Spleen (tissue), 11 donors: ENCODE data around the gene SNCB. TPM values are rescaled to one million over a fixed set of nuclear protein-coding genes. Genes with fewer than 3 reads are reported as not detected.
"Not testable (repeated sequence)": the region's sequence is repeated elsewhere in the genome, so short reads cannot be mapped to it uniquely, and the experiment has no call there.

Experiments used
- DNase-seq: peaks from one replicate; pipeline ENCODE4 v3.0.0-alpha.2; 2020
- H3K27ac ChIP-seq, 8 donors: fragments of 200-600 bp; sonication (generic) in 7 of 8; 1 replicate in 4 of 8; 2 replicates in 4 of 8; pipeline versions ENCODE4 v1.5.0 to v1.8.0; 2016 to 2021; ENCODE audit warnings: inconsistent platforms in 4 of 8, mild to moderate bottlenecking in 4 of 8, moderate library complexity in 1 of 8
- H3K27me3 ChIP-seq, 7 donors: fragments of 200-600 bp; sonication (generic) in 6 of 7; replicated peaks in 1 of 7; 1 replicate in 4 of 7; 2 replicates in 3 of 7; pipeline versions ENCODE4 v1.5.0 to v1.8.0; 2016 to 2021; ENCODE audit warnings: inconsistent platforms in 3 of 7, mild to moderate bottlenecking in 1 of 7
- H3K36me3 ChIP-seq, 6 donors: fragments of 200-600 bp; sonication (generic) in 5 of 6; 1 replicate in 4 of 6; 2 replicates in 2 of 6; pipeline versions ENCODE4 v1.5.0 to v1.8.0; 2016 to 2021; ENCODE audit warnings: inconsistent platforms in 2 of 6
- H3K4me1 ChIP-seq, 6 donors: fragments of 200-600 bp; sonication (generic) in 5 of 6; 1 replicate in 3 of 6; 2 replicates in 3 of 6; pipeline versions ENCODE4 v1.5.0 to v1.8.0; 2016 to 2021; ENCODE audit warnings: inconsistent platforms in 3 of 6
- H3K4me3 ChIP-seq, 8 donors: fragments of 200-600 bp; sonication (generic) in 7 of 8; 1 replicate in 4 of 8; 2 replicates in 4 of 8; pipeline versions ENCODE4 v1.5.0 to v1.8.0; 2016 to 2021; ENCODE audit warnings: inconsistent platforms in 4 of 8, mild to moderate bottlenecking in 4 of 8, moderate library complexity in 2 of 8
- H3K9me3 ChIP-seq, 8 donors: fragments of 200-600 bp; sonication (generic) in 7 of 8; 1 replicate in 4 of 8; 2 replicates in 4 of 8; pipeline versions ENCODE4 v1.5.0 to v1.8.0; 2016 to 2021; ENCODE audit warnings: inconsistent platforms in 4 of 8
- CTCF ChIP-seq, 11 experiments: fragments of 200-600 bp in 7 of 11; fragments of 450-650 bp in 4 of 11; sonication (generic) in 4 of 11; IDR thresholded peaks in 8 of 11; conservative IDR thresholded peaks in 3 of 11; 1 replicate in 7 of 11; 2 replicates in 4 of 11; pipeline versions ENCODE4 v1.4.0 to v1.8.0; 2016 to 2021; ENCODE audit warnings: antibody characterized with exemption in 11 of 11, inconsistent platforms in 4 of 11, mild to moderate bottlenecking in 1 of 11
- POLR2A ChIP-seq, 3 donors: fragments of 450-650 bp; IDR thresholded peaks; one replicate each; pipeline ENCODE4 v1.5.1; 2017; ENCODE audit warnings: antibody characterized with exemption in 3 of 3, mild to moderate bottlenecking in 1 of 3
- POLR2AphosphoS5 ChIP-seq, 3 donors: sonication (generic); formaldehyde crosslinking; IDR thresholded peaks; one replicate each; pipeline ENCODE4 v1.5.1; 2017; ENCODE audit warnings: antibody characterized with exemption in 3 of 3
- WGBS, 5 donors: extraction: QIAGEN DNeasy Blood & Tissue Kit in 3 of 5; methylation state at CpG; one replicate each; pipeline versions ENCODE4 v1.1.5 to v1.1.7; 2013 to 2018; 5-methylcytosine and 5-hydroxymethylcytosine counted together
- intact Hi-C: fragments of 100-400 bp; cut with DNase I; formaldehyde crosslinking; loops from one replicate; pipeline ENCODE4 v1.15.0; 2023; ENCODE audit warnings: low total_unique reads
- polyA plus RNA-seq, 3 donors: library from polyadenylated mRNA; stranded (reverse); fragments of 200-250 nt; gene quantifications; one replicate each; pipeline ENCODE4 v1.2.1, GENCODE V29; 2013
- total RNA-seq, 7 donors: library from RNA; depleted of rRNA in 3 of 7; stranded (reverse); fragments of >200 nt in 3 of 7; fragmentation: NEBNext Ultra II Directional in 4 of 7; extraction: Animal tissue kit (Norgen Biotek cat#: 25700) in 4 of 7; gene quantifications; one replicate each; pipeline versions ENCODE4 v1.1.0 to v1.2.1, GENCODE V29; 2016 to 2021
- donor health status: healthy with polysubstance abuse.
- donor health status: DM: no; HTN: no; CAD: no; lungs with moderate emphysema.
- donor health status: DM: no; HTN: no; CAD: no.
- donor health status: Bipolar disorder and iron deficiency.
- donor health status: healthy.
- donor health status: DM: no; HTN: no; CAD: no.
- donor health status: DM: yes; HTN: yes; CAD: no.

Gene SNCB
- total and polyA plus RNA-seq, 10 donors = 0.19 to 0.41 (median 0.33) TPM; not detected in 7

GRCh38 chr5:176595386-176595943, 34.9 kb downstream of the SNCB start:
- Histone ChIP-seq H3K27me3 (peaks cover 0 to 56% (median 6%) of the 10 kb centered on the region in 7 donors), H3K36me3 (no peaks in the 10 kb centered on the region), H3K27ac (no peak overlapping the region), H3K4me3 (no peak overlapping the region), H3K4me1 (peaks cover 0 to 16% (median 14%) of the 10 kb centered on the region in 6 donors), H3K9me3 (no peaks in the 10 kb centered on the region)
- 80 to 95% (median 90%) methylated on average over 6 to 11 of the region's 11 CpGs for WGBS, 5 donors
- no peak for TF ChIP-seq CTCF (IDR thresholded peaks at IDR 0.05 in 8 of 11, conservative IDR thresholded peaks at IDR 0.05 in 3 of 11)
- TF ChIP-seq POLR2A (IDR thresholded peaks at IDR 0.05) = no peak
- TF ChIP-seq POLR2AphosphoS5 (IDR thresholded peaks at IDR 0.05) = no peak
- intact Hi-C loops = no loop called here
- DNase-seq = no peak

- intact Hi-C loops = no loop called here
- Histone ChIP-seq H3K4me1 (peaks cover 0 to 16% (median 14%) of the 10 kb centered on the region in 6 donors), H3K4me3 (no peak overlapping the region), H3K36me3 (no peaks in the 10 kb centered on the region), H3K9me3 (no peaks in the 10 kb centered on the region), H3K27ac (no peak overlapping the region), H3K27me3 (peaks cover 0 to 56% (median 6%) of the 10 kb centered on the region in 7 donors)
- WGBS, 5 donors = 86 to 90% (median 87%) methylated on average over 7 to 8 of the region's 8 CpGs
- DNase-seq = no peak
- TF ChIP-seq POLR2A (IDR thresholded peaks at IDR 0.05) (no peak), POLR2AphosphoS5 (IDR thresholded peaks at IDR 0.05) (no peak), CTCF (IDR thresholded peaks at IDR 0.05 in 8 of 11, conservative IDR thresholded peaks at IDR 0.05 in 3 of 11) (no peak)
These were observed 35.8 kb downstream of the SNCB start for GRCh38 chr5:176594554-176594953.

GRCh38 chr5:176593273-176593869, 37.0 kb downstream of the SNCB start:
- Histone ChIP-seq H3K9me3 (no peaks in the 10 kb centered on the region), H3K27me3 (peaks cover 0 to 48% (median 6%) of the 10 kb centered on the region in 7 donors), H3K4me1 (peaks cover 0 to 16% (median 14%) of the 10 kb centered on the region in 6 donors), H3K4me3 (no peak overlapping the region), H3K27ac (no peak overlapping the region), H3K36me3 (no peaks in the 10 kb centered on the region)
- TF ChIP-seq CTCF (IDR thresholded peaks at IDR 0.05 in 8 of 11, conservative IDR thresholded peaks at IDR 0.05 in 3 of 11) = no peak
- TF ChIP-seq POLR2A (IDR thresholded peaks at IDR 0.05) = no peak
- TF ChIP-seq POLR2AphosphoS5 (IDR thresholded peaks at IDR 0.05) = no peak
- DNase-seq = no peak
- intact Hi-C loops = no loop called here
- WGBS, 5 donors = 88 to 94% (median 92%) methylated on average over 12 of the region's 12 CpGs

- no peak overlapping the region for H3K27ac ChIP-seq
- H3K4me3 ChIP-seq = no peak overlapping the region
- TF ChIP-seq POLR2A (IDR thresholded peaks at IDR 0.05) (no peak), CTCF (IDR thresholded peaks at IDR 0.05 in 8 of 11, conservative IDR thresholded peaks at IDR 0.05 in 3 of 11) (no peak), POLR2AphosphoS5 (IDR thresholded peaks at IDR 0.05) (no peak)
- no peaks in the 10 kb centered on the region for H3K9me3 ChIP-seq
- 91 to 98% (median 93%) methylated on average over 3 of the region's 3 CpGs for WGBS, 5 donors
- intact Hi-C loops = no loop called here
- H3K4me1 ChIP-seq = peaks cover 0 to 14% (median 13%) of the 10 kb centered on the region in 6 donors
- peaks cover 0 to 40% (median 5%) of the 10 kb centered on the region in 7 donors for H3K27me3 ChIP-seq
- no peak for DNase-seq
- H3K36me3 ChIP-seq = no peaks in the 10 kb centered on the region
These were observed 37.8 kb downstream of the SNCB start for GRCh38 chr5:176592573-176592972.

GRCh38 chr5:176591667-176592066, 38.7 kb downstream of the SNCB start:
- H3K36me3 ChIP-seq, intact Hi-C loops, H3K9me3 ChIP-seq, H3K4me1 ChIP-seq, H3K4me3 ChIP-seq, DNase-seq, H3K27ac ChIP-seq: not testable (repeated sequence)
- H3K27me3 ChIP-seq = peaks cover 0 to 31% (median 5%) of the 10 kb centered on the region in 7 donors
- WGBS, 5 donors = 25 to 67% (median 52%) methylated on average over 2 of the region's 2 CpGs
